Esophagus squamous epithelium (tissue), 5 donors: Measurements from ENCODE around the gene ODC1. TPM values are rescaled to one million over a fixed set of nuclear protein-coding genes. Genes with fewer than 3 reads are reported as not detected.

ENCODE experiments used
- DNase-seq: peaks from one replicate; lab custom pipeline; 2025; lab: John Stamatoyannopoulos, UW
- H3K27ac ChIP-seq, 4 donors: fragments of 200-600 bp; sonication (generic); one replicate each; pipeline ENCODE4 v1.5.1; 2016 to 2019; ENCODE audit warnings: mild to moderate bottlenecking in 1 of 4
- H3K27me3 ChIP-seq, 4 donors: fragments of 200-600 bp; sonication (generic); 1 replicate in 3 of 4; 2 replicates in 1 of 4; pipeline versions ENCODE4 v1.5.1 to v1.6.0; 2017 to 2021; ENCODE audit warnings: antibody characterized with exemption in 1 of 4
- H3K36me3 ChIP-seq, 3 donors: fragments of 200-600 bp; sonication (generic); one replicate each; pipeline ENCODE4 v1.5.1; 2016 to 2019
- H3K4me1 ChIP-seq, 3 donors: fragments of 200-600 bp; sonication (generic); one replicate each; pipeline ENCODE4 v1.5.1; 2017 to 2019
- H3K4me3 ChIP-seq, 4 donors: fragments of 200-600 bp; sonication (generic); 1 replicate in 3 of 4; 2 replicates in 1 of 4; pipeline ENCODE4 v1.5.1; 2016 to 2019; ENCODE audit warnings: mild to moderate bottlenecking in 2 of 4, moderate library complexity in 1 of 4
- H3K9me3 ChIP-seq, 3 donors: fragments of 200-600 bp; sonication (generic); one replicate each; pipeline ENCODE4 v1.5.1; 2016 to 2019
- POLR2A ChIP-seq, 4 donors: fragments of 450-650 bp; IDR thresholded peaks; one replicate each; pipeline ENCODE4 v1.6.1; 2017; ENCODE audit warnings: antibody characterized with exemption in 4 of 4, mild to moderate bottlenecking in 4 of 4, moderate library complexity in 3 of 4
- WGBS, 2 donors: methylation state at CpG; one replicate each; pipeline ENCODE4 v1.1.5; 2018; 5-methylcytosine and 5-hydroxymethylcytosine counted together
- intact Hi-C: fragments of 100-400 bp; cut with DNase I; formaldehyde crosslinking; loops from one replicate; pipeline ENCODE4 v1.15.0; 2022
- total RNA-seq, 4 donors: library from RNA; depleted of rRNA; stranded (reverse); fragments of >200 nt; gene quantifications; one replicate each; pipeline ENCODE4 v1.1.0, GENCODE V29; 2016
- TF ChIP-seq, protein P1 (sequence below), 6 experiments: fragments of 450-650 bp in 4 of 6; fragments of 200-600 bp in 2 of 6; sonication (generic) in 2 of 6; IDR thresholded peaks; one replicate each; pipeline ENCODE4 v1.5.1; 2016 to 2019; ENCODE audit warnings: antibody characterized with exemption in 6 of 6, mild to moderate bottlenecking in 4 of 6, moderate library complexity in 4 of 6
- donor health status: DM: yes; HTN: yes; CAD: no.

Gene ODC1
- total RNA-seq, 4 donors from 2014 or later = 14.9 to 66.8 (median 26.3) TPM

DNA sequence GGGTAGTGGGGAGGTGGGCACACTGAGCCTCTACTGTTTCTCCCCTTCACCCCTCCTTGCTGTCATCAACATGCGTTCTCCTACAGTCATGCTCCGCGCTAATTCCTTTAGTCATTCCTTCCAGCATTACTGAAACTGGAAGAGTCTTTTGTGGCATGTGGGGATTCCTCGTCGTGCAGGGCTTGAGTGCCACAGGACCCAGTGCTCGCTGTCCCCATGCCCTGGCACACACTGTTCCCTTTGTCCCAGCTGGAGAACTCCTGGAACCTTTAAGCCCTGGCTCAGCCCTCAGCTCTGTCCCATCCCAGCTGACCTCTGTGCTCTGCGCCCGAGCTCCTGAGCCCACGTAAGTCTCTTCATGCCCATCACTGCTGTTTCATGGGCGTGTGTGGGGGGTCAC lies 42.1 kb downstream of the ODC1 start:
- no peak for TF ChIP-seq POLR2A (IDR thresholded peaks at IDR 0.05)
- TF ChIP-seq, protein P1, sequence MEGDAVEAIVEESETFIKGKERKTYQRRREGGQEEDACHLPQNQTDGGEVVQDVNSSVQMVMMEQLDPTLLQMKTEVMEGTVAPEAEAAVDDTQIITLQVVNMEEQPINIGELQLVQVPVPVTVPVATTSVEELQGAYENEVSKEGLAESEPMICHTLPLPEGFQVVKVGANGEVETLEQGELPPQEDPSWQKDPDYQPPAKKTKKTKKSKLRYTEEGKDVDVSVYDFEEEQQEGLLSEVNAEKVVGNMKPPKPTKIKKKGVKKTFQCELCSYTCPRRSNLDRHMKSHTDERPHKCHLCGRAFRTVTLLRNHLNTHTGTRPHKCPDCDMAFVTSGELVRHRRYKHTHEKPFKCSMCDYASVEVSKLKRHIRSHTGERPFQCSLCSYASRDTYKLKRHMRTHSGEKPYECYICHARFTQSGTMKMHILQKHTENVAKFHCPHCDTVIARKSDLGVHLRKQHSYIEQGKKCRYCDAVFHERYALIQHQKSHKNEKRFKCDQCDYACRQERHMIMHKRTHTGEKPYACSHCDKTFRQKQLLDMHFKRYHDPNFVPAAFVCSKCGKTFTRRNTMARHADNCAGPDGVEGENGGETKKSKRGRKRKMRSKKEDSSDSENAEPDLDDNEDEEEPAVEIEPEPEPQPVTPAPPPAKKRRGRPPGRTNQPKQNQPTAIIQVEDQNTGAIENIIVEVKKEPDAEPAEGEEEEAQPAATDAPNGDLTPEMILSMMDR (IDR thresholded peaks at IDR 0.05) = no peak
- peak overlapping the region; percentile 70 to 90 (median 82) for H3K27ac ChIP-seq
- intact Hi-C loops = loop anchor here (5.0 kb wide), 1 partner anchor 104 kb away; the partner anchor contains the start of gene HPCAL1
- H3K4me3 ChIP-seq = no peak overlapping the region
- H3K27me3 ChIP-seq = no peaks in the 10 kb centered on the region
- no peaks in the 10 kb centered on the region for H3K9me3 ChIP-seq
- no peak for DNase-seq
- no peaks in the 10 kb centered on the region for H3K36me3 ChIP-seq
- peaks cover 29 to 73% (median 53%) of the 10 kb centered on the region in 3 donors for H3K4me1 ChIP-seq
- 52 to 68% methylated on average over 6 to 7 of the region's 10 CpGs for WGBS, 2 donors

GRCh38 chr2:10405448-10405847 lies 42.7 kb downstream of the ODC1 start:
- TF ChIP-seq POLR2A (IDR thresholded peaks at IDR 0.05) = no peak
- TF ChIP-seq, protein P1 (IDR thresholded peaks at IDR 0.05) = no peak
- Histone ChIP-seq H3K4me3 (no peak overlapping the region), H3K9me3 (no peaks in the 10 kb centered on the region), H3K4me1 (peaks cover 35 to 78% (median 59%) of the 10 kb centered on the region in 3 donors), H3K36me3 (no peaks in the 10 kb centered on the region), H3K27me3 (no peaks in the 10 kb centered on the region), H3K27ac (peak overlapping the region; percentile 70 to 90 (median 82))
- intact Hi-C loops = loop anchor here (5.0 kb wide), 1 partner anchor 103 kb away; the partner anchor contains the start of gene HPCAL1
- no peak for DNase-seq
- 40 to 44% methylated on average over 1 to 5 of the region's 13 CpGs for WGBS, 2 donors

- DNase-seq = no peak
- H3K27me3 ChIP-seq = no peaks in the 10 kb centered on the region
- 20 to 37% methylated on average over 1 to 9 of the region's 20 CpGs for WGBS, 2 donors
- no peak for TF ChIP-seq POLR2A (IDR thresholded peaks at IDR 0.05)
- TF ChIP-seq, protein P1 (IDR thresholded peaks at IDR 0.05) = no peak
- H3K4me1 ChIP-seq = peaks cover 38 to 81% (median 62%) of the 10 kb centered on the region in 3 donors
- peaks cover 0 to 7% (median 0%) of the 10 kb centered on the region in 3 donors for H3K36me3 ChIP-seq
- H3K27ac ChIP-seq = peak overlapping the region; percentile 70 to 90 (median 82)
- no peaks in the 10 kb centered on the region for H3K9me3 ChIP-seq
- intact Hi-C loops = loop anchor here (5.0 kb wide), 1 partner anchor 102 kb away; the partner anchor contains the start of gene HPCAL1
- peak overlapping the region in 1 of 4 donors; percentile 20 for H3K4me3 ChIP-seq
Observed at GRCh38 chr2:10404324-10405143, 43.6 kb downstream of the ODC1 start.

- intact Hi-C loops = no loop called here
- H3K36me3 ChIP-seq = peaks cover 0 to 9% (median 0%) of the 10 kb centered on the region in 3 donors
- DNase-seq = no peak
- H3K4me3 ChIP-seq = no peak overlapping the region
- peaks cover 28 to 75% (median 50%) of the 10 kb centered on the region in 3 donors for H3K4me1 ChIP-seq
- no peaks in the 10 kb centered on the region for H3K9me3 ChIP-seq
- no peak overlapping the region for H3K27ac ChIP-seq
- TF ChIP-seq, protein P1 (IDR thresholded peaks at IDR 0.05) = no peak
- TF ChIP-seq POLR2A (IDR thresholded peaks at IDR 0.05) = no peak
- WGBS, 2 donors = 81 to 93% methylated on average over 8 of the region's 8 CpGs
- no peaks in the 10 kb centered on the region for H3K27me3 ChIP-seq
Observed at GRCh38 chr2:10402653-10403215, 45.4 kb downstream of the ODC1 start.
